Stimulated activated memory B cell treated with anti-CD40 and anti-IgM and Interleukin-4, amounts not matched to agents 10 μg/mL and 1 μg/mL and 100 μg/mL, for 72 hours (primary cell): Measurements from ENCODE around the gene NLRP8.
"Not testable (repeated sequence)": the region's sequence is repeated elsewhere in the genome, so short reads cannot be mapped to it uniquely, and the experiment has no call there.

Experiments
- ATAC-seq: fragments of 150-1000 bp; cut with Tn5 transposase; 2 replicates; pipeline ENCODE4 v1.10.0; 2021
- H3K27ac Mint-ChIP-seq: one replicate; pipeline ENCODE4 v1.8.0; 2022; ENCODE audit warnings: mild to moderate bottlenecking, mixed read lengths
- H3K27me3 Mint-ChIP-seq: one replicate; pipeline ENCODE4 v1.8.0; 2022; ENCODE audit warnings: mixed read lengths
- H3K36me3 Mint-ChIP-seq: one replicate; pipeline ENCODE4 v1.8.0; 2022; ENCODE audit warnings: mixed read lengths
- H3K4me1 Mint-ChIP-seq: one replicate; pipeline ENCODE4 v1.8.0; 2022; ENCODE audit warnings: mixed read lengths
- H3K4me3 Mint-ChIP-seq: one replicate; pipeline ENCODE4 v1.8.0; 2022; ENCODE audit warnings: mild to moderate bottlenecking, moderate library complexity, mixed read lengths
- H3K9me3 Mint-ChIP-seq: one replicate; pipeline ENCODE4 v1.8.0; 2022; ENCODE audit warnings: mixed read lengths

The NLRP8 gene

GRCh38 chr19:55939206-55939605 is 8.4 kb upstream of the NLRP8 start:
- no peak for ATAC-seq
- Mint-ChIP-seq H3K4me1 (no peaks in the 10 kb centered on the region), H3K27me3 (no peaks in the 10 kb centered on the region), H3K27ac (no peak overlapping the region), H3K4me3 (no peak overlapping the region), H3K9me3 (peaks cover 13% of the 10 kb centered on the region), H3K36me3 (no peaks in the 10 kb centered on the region)

DNA sequence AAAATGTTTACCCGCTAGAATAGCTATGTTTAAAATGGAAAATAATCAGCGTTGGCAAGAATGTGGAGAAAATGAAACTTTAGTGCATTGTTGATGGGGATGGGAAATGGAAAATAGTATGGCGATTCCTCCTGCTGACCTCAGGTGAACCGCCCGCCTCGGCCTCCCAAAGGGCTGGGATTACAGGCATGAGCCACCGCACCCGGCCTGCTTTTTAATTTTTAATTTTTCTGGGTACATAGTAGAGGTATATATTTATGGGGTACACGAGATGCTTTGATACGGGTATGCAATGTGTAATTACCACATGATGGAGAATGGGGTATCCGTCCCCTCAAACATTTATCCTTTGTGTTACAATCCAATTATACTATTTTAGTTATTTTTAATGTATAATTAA is 7.3 kb upstream of the NLRP8 start:
- no peak overlapping the region for H3K27ac Mint-ChIP-seq
- no peaks in the 10 kb centered on the region for H3K4me1 Mint-ChIP-seq
- no peak overlapping the region for H3K4me3 Mint-ChIP-seq
- H3K27me3 Mint-ChIP-seq, result no peaks in the 10 kb centered on the region
- no peaks in the 10 kb centered on the region for H3K36me3 Mint-ChIP-seq
- peaks cover 10% of the 10 kb centered on the region for H3K9me3 Mint-ChIP-seq
- ATAC-seq, result no peak

- H3K4me1 Mint-ChIP-seq, ATAC-seq, H3K27ac Mint-ChIP-seq, H3K36me3 Mint-ChIP-seq, H3K27me3 Mint-ChIP-seq, H3K4me3 Mint-ChIP-seq: not testable (repeated sequence)
- H3K9me3 Mint-ChIP-seq, result peaks cover 13% of the 10 kb centered on the region
Measured at GRCh38 chr19:55950566-55950965, 2.9 kb downstream of the NLRP8 start.

GRCh38 chr19:55956431-55956830 is 8.8 kb downstream of the NLRP8 start:
- Mint-ChIP-seq H3K4me3 (no peak overlapping the region), H3K9me3 (no peaks in the 10 kb centered on the region), H3K4me1 (no peaks in the 10 kb centered on the region), H3K27me3 (no peaks in the 10 kb centered on the region), H3K27ac (no peak overlapping the region), H3K36me3 (no peaks in the 10 kb centered on the region)
- no peak for ATAC-seq

DNA sequence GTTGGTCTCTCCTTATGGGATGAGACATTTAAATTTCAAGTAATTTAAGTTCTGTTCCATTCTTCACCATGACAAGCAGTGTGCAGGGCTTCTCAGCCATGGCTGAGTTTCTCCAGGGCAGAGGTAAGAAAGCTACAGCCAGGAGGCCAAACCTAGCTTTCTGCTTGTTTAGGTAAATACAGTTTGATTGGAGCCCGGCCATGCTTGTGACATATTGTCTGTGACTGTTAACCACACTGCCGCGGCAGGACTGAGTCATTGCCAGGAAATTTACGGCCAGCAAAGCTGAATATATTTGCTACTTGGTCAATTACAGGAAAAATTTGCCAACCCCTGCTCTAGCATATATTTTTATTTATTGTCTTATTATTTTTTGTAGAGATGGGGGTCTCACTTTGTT is 10.7 kb downstream of the NLRP8 start:
- no peak for ATAC-seq
- H3K4me3 Mint-ChIP-seq, result no peak overlapping the region
- H3K4me1 Mint-ChIP-seq, result no peaks in the 10 kb centered on the region
- H3K9me3 Mint-ChIP-seq, result no peaks in the 10 kb centered on the region
- H3K27ac Mint-ChIP-seq, result no peak overlapping the region
- no peaks in the 10 kb centered on the region for H3K36me3 Mint-ChIP-seq
- no peaks in the 10 kb centered on the region for H3K27me3 Mint-ChIP-seq

GRCh38 chr19:55959996-55960675 is 12.5 kb downstream of the NLRP8 start:
- H3K9me3 Mint-ChIP-seq, result no peaks in the 10 kb centered on the region
- H3K4me3 Mint-ChIP-seq, result no peak overlapping the region
- no peaks in the 10 kb centered on the region for H3K4me1 Mint-ChIP-seq
- no peaks in the 10 kb centered on the region for H3K27me3 Mint-ChIP-seq
- no peak for ATAC-seq
- no peaks in the 10 kb centered on the region for H3K36me3 Mint-ChIP-seq
- no peak overlapping the region for H3K27ac Mint-ChIP-seq

GRCh38 chr19:55962186-55962585 is 14.6 kb downstream of the NLRP8 start:
- no peak for ATAC-seq
- Mint-ChIP-seq H3K4me3 (no peak overlapping the region), H3K4me1 (no peaks in the 10 kb centered on the region), H3K27me3 (no peaks in the 10 kb centered on the region), H3K36me3 (no peaks in the 10 kb centered on the region), H3K9me3 (peaks cover 5% of the 10 kb centered on the region), H3K27ac (no peak overlapping the region)

DNA sequence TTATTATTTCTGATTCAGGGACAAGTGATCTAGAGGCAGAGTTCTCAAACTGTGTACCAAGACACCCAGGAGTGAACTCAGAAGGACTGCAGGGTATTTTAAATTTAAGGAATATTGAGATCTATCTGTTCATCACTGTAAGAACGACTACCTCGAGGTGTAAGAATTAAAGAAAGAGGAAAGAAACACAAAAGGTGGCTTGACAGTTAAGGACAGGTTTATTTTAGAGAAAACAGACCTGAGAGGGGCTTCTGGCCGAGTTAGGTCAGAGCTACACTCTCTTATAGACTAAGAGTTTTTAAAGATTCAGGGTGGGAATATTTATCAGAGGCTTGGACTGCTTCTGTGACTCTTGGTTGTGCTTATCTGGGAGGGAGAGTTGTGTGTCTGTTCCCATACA is 26.4 kb downstream of the NLRP8 start:
- no peaks in the 10 kb centered on the region for H3K4me1 Mint-ChIP-seq
- no peak for ATAC-seq
- peaks cover 19% of the 10 kb centered on the region for H3K27me3 Mint-ChIP-seq
- H3K27ac Mint-ChIP-seq, result no peak overlapping the region
- H3K4me3 Mint-ChIP-seq, result no peak overlapping the region
- peaks cover 15% of the 10 kb centered on the region for H3K9me3 Mint-ChIP-seq
- H3K36me3 Mint-ChIP-seq, result no peaks in the 10 kb centered on the region

- H3K4me1 Mint-ChIP-seq, result no peaks in the 10 kb centered on the region
- ATAC-seq, result no peak
- H3K4me3 Mint-ChIP-seq, result no peak overlapping the region
- no peak overlapping the region for H3K27ac Mint-ChIP-seq
- no peaks in the 10 kb centered on the region for H3K36me3 Mint-ChIP-seq
- peaks cover 9% of the 10 kb centered on the region for H3K27me3 Mint-ChIP-seq
- peaks cover 11% of the 10 kb centered on the region for H3K9me3 Mint-ChIP-seq
Measured at GRCh38 chr19:55980415-55980814, 32.8 kb downstream of the NLRP8 start.

DNA sequence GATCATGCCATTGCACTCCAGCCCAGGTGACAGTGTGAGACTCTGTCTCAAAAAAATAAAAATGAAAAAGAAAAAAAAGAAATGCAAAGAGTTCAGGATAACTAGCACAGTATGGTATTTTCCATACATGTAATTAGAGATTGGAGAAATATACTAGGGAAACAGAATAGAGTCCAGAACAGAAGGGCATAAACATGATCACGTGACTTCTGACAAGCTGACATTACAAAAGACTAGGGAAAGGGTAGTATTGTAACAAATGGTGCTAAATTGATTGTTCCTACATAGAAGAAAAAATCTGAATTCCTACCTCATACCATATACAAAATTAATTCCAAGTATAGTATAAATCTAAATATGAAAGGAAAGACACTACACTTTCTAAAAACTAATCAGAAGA is 37.6 kb downstream of the NLRP8 start:
- Mint-ChIP-seq H3K4me3 (no peak overlapping the region), H3K9me3 (peaks cover 4% of the 10 kb centered on the region), H3K27me3 (peaks cover 6% of the 10 kb centered on the region), H3K27ac (no peak overlapping the region), H3K36me3 (no peaks in the 10 kb centered on the region), H3K4me1 (no peaks in the 10 kb centered on the region)
- ATAC-seq, result no peak

- Mint-ChIP-seq H3K4me1 (no peaks in the 10 kb centered on the region), H3K27ac (no peak within 1 kb of the TSS), H3K36me3 (no peaks in the 10 kb centered on the region), H3K9me3 (peaks cover 4% of the 10 kb centered on the region), H3K4me3 (no peak within 1 kb of the TSS), H3K27me3 (no peaks in the 10 kb centered on the region)
- no peak for ATAC-seq
Measured at GRCh38 chr19:55986487-55986886, 38.9 kb downstream of the NLRP8 start, which contains the start of gene NLRP5. TSS of gene NLRP5 (plus strand) at chr19:55986775.

DNA sequence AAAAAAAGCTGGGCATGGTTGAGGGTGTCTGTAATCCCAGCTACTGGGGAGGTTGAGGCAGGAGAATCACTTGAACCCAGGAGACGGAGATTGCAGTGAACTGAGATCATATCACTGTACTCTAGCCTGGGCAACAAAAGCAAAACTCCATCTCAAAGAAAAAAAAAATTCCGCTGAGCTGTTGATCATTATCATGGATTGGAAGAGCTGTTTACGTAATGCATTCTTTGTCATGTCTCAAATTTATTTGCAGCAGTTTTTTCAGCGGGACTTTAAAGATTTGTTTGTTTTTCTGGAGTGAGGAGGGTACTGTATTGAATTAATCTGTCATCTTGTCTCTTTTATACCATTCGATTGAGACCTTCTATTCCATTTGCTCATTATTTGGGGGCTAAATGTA is 43.2 kb downstream of the NLRP8 start:
- Mint-ChIP-seq H3K27ac (no peak overlapping the region), H3K4me3 (no peak overlapping the region)
- no peak for ATAC-seq

GRCh38 chr19:55993492-55993891 is 45.9 kb downstream of the NLRP8 start:
- Mint-ChIP-seq H3K4me3 (no peak overlapping the region), H3K4me1 (no peaks in the 10 kb centered on the region), H3K27me3 (no peaks in the 10 kb centered on the region), H3K27ac (no peak overlapping the region), H3K36me3 (no peaks in the 10 kb centered on the region), H3K9me3 (peaks cover 15% of the 10 kb centered on the region)
- ATAC-seq, result no peak

More for the DNA sequence above, 43.2 kb downstream of the NLRP8 start:
- peaks cover 13% of the 10 kb centered on the region for H3K9me3 Mint-ChIP-seq
- H3K27me3 Mint-ChIP-seq, result no peaks in the 10 kb centered on the region
- H3K36me3 Mint-ChIP-seq, result no peaks in the 10 kb centered on the region
- no peaks in the 10 kb centered on the region for H3K4me1 Mint-ChIP-seq

DNA sequence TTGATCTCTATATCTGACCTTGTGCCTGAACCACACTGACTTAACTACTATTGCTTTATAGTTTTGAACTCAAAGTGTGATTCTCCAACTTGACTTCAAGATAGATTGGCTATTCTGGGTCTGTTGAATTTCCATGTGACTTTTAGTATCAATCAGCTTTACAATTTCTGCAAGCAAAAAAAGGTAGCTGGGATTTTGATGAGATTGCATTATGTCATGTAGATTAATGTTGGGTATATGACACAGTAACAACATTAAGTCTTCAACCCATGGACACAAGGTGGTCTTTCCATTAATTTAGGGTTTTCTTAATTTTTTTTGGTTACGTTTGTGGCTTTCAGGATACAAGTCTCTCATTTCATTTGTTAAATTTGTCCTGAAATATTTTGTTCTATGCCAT is 67.1 kb downstream of the NLRP8 start:
- H3K4me3 Mint-ChIP-seq, result no peak overlapping the region
- H3K4me1 Mint-ChIP-seq, result no peaks in the 10 kb centered on the region
- ATAC-seq, result no peak
- H3K27ac Mint-ChIP-seq, result no peak overlapping the region
- H3K27me3 Mint-ChIP-seq, result peaks cover 11% of the 10 kb centered on the region
- no peaks in the 10 kb centered on the region for H3K36me3 Mint-ChIP-seq
- H3K9me3 Mint-ChIP-seq, result peaks cover 2% of the 10 kb centered on the region

GRCh38 chr19:56015756-56016155 is 68.1 kb downstream of the NLRP8 start:
- no peak for ATAC-seq
- peaks cover 11% of the 10 kb centered on the region for H3K27me3 Mint-ChIP-seq
- no peaks in the 10 kb centered on the region for H3K36me3 Mint-ChIP-seq
- no peaks in the 10 kb centered on the region for H3K4me1 Mint-ChIP-seq
- H3K27ac Mint-ChIP-seq, result no peak overlapping the region
- H3K9me3 Mint-ChIP-seq, result peaks cover 2% of the 10 kb centered on the region
- no peak overlapping the region for H3K4me3 Mint-ChIP-seq

DNA sequence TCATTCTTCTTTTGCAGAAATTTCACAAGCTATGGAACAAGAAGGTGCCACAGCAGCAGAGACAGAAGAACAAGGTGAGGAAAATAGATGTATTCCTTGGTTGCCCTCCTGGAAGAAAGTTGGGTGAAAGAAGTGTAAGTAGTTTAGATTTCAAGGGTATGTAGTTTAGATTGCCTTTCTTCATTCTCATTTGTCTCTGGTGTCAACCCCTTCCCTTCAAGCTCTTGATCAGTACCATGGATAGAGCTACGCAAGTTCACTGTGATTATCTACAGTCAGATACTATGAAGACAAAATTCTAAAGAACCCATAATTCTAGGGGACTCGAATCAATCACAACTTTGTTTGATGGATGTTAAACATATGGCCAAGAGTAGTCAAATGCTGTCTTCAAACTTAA is 71.7 kb downstream of the NLRP8 start:
- not testable (repeated sequence) for H3K9me3 Mint-ChIP-seq, H3K4me3 Mint-ChIP-seq, H3K4me1 Mint-ChIP-seq, H3K36me3 Mint-ChIP-seq, ATAC-seq, H3K27ac Mint-ChIP-seq
- H3K27me3 Mint-ChIP-seq, result peaks cover 11% of the 10 kb centered on the region
